GM18868 (cell line): Measurements from ENCODE around the gene RAVER2.
A peak's percentile ranks its signal among the peaks of the same experiment; 100 is the strongest.

Source experiments
- ATAC-seq: cut with Tn5 transposase; IDR thresholded peaks from one replicate; pipeline ENCODE4 v1.9.1; 2021; ENCODE audit warnings: mild to moderate bottlenecking, moderate library complexity; ENCODE audit not compliant: unreplicated experiment

Gene RAVER2

GRCh38 chr1:64843675-64844074 is 98.8 kb downstream of the RAVER2 start:
- no peak for ATAC-seq

GRCh38 chr1:64844175-64844574 is 99.3 kb downstream of the RAVER2 start:
- no peak for ATAC-seq

- ATAC-seq, result no peak
Observed at GRCh38 chr1:64844609-64845008, 99.7 kb downstream of the RAVER2 start.

GRCh38 chr1:64845831-64846425 is 101.1 kb downstream of the RAVER2 start:
- ATAC-seq, result no peak

GRCh38 chr1:64846573-64847430 is 101.9 kb downstream of the RAVER2 start:
- no peak for ATAC-seq

- no peak for ATAC-seq
Observed at GRCh38 chr1:64847666-64848065, 102.8 kb downstream of the RAVER2 start.

- no peak for ATAC-seq
Observed at GRCh38 chr1:64848136-64848535, 103.3 kb downstream of the RAVER2 start.

- ATAC-seq, result no peak
Observed at GRCh38 chr1:64848803-64849202, 103.9 kb downstream of the RAVER2 start.

GRCh38 chr1:64849942-64850341 is 105.1 kb downstream of the RAVER2 start:
- ATAC-seq, result no peak

GRCh38 chr1:64850846-64851245 is 106.0 kb downstream of the RAVER2 start:
- ATAC-seq, result no peak

- ATAC-seq, result no peak
Observed at GRCh38 chr1:64851664-64852063, 106.8 kb downstream of the RAVER2 start.

GRCh38 chr1:64854674-64855073 is 109.8 kb downstream of the RAVER2 start:
- ATAC-seq, result no peak

- ATAC-seq, result no peak
Observed at GRCh38 chr1:64855557-64855956, 110.7 kb downstream of the RAVER2 start.

GRCh38 chr1:64856553-64856952 is 111.7 kb downstream of the RAVER2 start:
- ATAC-seq, result no peak

GRCh38 chr1:64857347-64857746 is 112.5 kb downstream of the RAVER2 start:
- no peak for ATAC-seq

GRCh38 chr1:64861611-64862010 is 116.7 kb downstream of the RAVER2 start:
- ATAC-seq, result no peak

- peak; percentile 99 for ATAC-seq
Observed at GRCh38 chr1:64864018-64864940, 119.4 kb downstream of the RAVER2 start.

GRCh38 chr1:64865105-64865757 is 120.4 kb downstream of the RAVER2 start:
- no peak for ATAC-seq

GRCh38 chr1:64866689-64867088 is 121.8 kb downstream of the RAVER2 start:
- ATAC-seq, result no peak

GRCh38 chr1:64867266-64867665 is 122.4 kb downstream of the RAVER2 start:
- ATAC-seq, result no peak

GRCh38 chr1:64871256-64871655 is 126.4 kb downstream of the RAVER2 start:
- ATAC-seq, result no peak
